Stimulated activated CD8-positive, alpha-beta memory T cell treated with anti-CD3 and anti-CD28 coated beads, Interleukin-4, amount 100 ng/mL, for 1 hour (primary cell): ENCODE data around the gene DDX52.
"Not testable (repeated sequence)": the region's sequence is repeated elsewhere in the genome, so short reads cannot be mapped to it uniquely, and the experiment has no call there.

Source experiments
- DNase-seq, 2 donors: peaks; one replicate each; pipeline ENCODE4 v3.0.0-alpha.2; 2020; ENCODE audit warnings: low read depth in 2 of 2, low spot score in 1 of 2

Gene DDX52, protein sequence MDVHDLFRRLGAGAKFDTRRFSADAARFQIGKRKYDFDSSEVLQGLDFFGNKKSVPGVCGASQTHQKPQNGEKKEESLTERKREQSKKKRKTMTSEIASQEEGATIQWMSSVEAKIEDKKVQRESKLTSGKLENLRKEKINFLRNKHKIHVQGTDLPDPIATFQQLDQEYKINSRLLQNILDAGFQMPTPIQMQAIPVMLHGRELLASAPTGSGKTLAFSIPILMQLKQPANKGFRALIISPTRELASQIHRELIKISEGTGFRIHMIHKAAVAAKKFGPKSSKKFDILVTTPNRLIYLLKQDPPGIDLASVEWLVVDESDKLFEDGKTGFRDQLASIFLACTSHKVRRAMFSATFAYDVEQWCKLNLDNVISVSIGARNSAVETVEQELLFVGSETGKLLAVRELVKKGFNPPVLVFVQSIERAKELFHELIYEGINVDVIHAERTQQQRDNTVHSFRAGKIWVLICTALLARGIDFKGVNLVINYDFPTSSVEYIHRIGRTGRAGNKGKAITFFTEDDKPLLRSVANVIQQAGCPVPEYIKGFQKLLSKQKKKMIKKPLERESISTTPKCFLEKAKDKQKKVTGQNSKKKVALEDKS

DNA sequence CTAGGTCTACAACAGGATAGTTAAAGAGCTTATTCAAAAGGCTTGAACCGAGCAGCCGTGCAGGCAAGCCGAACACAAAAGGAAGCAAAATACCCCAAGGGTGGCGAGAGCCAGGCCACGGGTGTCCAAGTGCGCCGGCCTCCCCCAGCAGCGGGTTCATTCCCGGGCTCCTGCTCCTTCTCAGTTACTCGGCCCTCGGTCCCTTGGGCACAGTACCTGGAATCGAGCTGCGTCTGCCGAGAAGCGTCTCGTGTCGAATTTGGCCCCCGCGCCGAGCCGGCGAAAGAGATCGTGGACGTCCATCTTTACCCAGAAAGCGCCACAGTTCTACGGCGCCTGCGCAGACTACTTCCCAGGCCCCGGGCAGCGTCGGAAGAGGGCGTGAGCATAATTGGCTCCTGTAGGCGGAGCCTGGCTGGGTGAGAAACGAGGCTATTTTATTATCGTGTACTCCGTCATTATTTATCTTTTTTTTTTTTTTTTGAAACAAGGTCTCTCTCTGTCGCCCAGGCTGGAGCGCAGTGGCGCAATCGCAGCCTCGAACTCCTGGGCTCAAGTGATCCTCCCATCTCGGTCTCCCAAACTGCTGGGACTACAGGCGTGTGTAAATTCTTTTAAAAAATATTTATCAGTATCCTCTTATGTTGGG lies at the start of gene DDX52:
Gene DDX52, minus strand, starts transcription at position 329 of the 649 bp plus-strand sequence. Its CDS starts 26 bp downstream, at position 303.
- peak; percentile 71 to 77 for DNase-seq

DNA sequence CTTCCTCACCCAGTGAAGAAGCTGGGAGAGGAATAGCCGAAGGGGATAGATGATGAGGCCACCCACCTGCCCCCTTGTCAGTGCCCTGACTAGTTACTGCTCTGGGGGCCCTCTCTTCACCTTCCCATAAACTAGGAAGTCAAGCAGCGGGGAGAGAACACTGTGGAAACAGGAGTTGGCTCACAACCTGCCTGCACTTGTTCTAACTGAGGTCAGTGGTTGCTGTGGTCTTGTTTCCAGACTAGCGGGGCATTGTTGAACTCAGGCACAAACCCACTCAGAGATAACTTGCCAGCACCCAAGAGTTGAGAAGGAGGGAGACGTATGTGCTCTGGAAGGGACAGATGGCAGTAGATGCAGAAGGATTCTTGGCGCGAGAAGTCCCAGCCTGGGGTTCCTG lies 48.6 kb upstream of the DDX52 start:
- no peak for DNase-seq

DNA sequence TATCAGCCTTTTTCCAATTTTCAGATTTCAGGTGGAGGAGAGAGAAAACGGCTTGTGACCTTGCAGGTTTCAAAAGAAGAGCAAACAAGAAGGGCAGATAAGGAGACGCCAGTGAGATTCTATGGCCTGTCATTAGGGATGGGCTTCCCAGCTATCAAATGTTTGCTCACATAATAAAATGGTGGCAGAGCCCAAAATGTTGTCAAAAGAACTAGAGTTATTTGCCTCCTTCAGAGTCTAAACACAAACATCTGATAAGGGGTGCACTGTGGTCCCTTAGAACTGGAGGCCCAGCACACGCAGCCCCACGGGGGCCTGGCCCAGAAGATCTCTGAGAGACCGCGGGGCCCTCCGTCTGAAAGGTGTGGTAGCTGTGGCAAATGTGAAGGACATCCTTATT lies 46.1 kb upstream of the DDX52 start:
- DNase-seq: no peak

DNA sequence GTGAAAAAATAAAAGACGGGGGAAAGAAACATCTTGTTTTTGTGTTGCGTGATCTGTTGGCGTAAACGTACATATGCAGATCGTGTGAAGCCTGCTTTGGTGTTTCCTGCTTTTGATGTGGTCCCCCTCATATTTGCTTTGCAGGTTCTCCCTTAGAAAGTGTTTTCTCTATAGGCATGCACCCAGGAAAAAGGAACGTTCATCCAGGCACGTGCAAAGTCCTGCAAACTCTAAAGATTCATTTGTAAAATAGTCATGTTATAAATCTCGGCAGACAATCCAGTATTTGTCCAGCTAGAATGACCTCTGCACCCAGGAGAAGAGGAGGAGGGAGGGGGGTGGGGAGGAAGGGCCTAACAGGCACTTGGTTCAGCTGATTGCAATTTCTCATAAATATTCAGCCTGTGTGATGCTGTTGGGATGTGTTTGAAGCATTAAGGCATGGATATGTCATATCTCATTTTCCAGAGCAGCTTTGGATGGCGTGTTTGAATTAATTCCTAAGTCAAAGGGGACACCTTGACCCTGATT lies 40.3 kb upstream of the DDX52 start:
- no peak for DNase-seq

DNA sequence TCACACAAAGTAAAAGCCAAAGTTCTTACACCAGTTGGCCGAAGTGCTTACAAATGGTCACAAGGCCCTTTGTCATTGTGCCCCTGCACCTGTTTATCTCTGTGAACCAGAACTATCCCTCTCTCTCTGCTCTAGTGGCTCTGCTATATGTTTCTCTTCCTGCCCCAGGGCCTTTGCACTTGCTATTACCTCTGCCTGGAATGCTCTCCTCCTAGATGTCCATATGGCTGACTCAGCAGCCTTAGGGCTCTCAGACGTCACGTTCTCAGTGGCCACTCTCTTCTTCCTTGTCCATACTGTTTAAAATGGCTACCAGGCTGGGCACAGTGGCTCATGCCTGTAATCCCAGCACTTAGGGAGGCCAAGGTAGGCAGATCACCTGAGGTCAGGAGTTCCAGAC lies 38.8 kb upstream of the DDX52 start:
- DNase-seq: no peak

DNA sequence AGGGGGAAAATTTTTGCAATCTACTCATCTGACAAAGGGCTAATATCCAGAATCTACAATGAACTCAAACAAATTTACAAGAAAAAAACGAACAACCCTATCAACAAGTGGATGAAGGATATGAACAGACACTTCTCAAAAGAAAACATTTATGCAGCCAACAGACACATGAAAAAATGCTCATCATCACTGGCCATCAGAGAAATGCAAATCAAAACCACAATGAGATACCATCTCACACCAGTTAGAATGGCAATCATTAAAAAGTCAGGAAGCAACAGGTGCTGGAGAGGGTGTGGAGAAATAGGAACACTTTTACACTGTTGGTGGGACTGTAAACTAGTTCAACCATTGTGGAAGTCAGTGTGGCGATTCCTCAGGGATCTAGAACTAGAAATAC lies 36.7 kb upstream of the DDX52 start:
- DNase-seq: not testable (repeated sequence)

DNA sequence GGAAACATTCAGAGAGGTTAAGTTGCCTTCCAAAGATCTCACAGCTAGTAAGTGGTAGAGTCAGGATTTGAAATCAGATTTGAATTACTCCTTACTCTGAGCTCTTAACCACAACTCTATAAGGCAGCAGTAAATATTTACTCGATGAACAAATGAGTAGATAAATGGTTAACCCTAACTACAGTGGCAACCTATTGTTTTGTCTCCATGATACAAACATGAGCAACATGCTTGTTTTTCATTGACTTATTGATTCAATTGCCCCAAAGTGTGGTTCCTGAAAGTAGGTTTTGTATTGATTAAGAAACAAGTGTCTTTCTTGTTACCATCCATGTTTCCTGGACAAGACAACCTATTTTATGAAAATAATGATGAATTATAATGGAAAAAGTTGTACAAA lies 34.8 kb upstream of the DDX52 start:
- no peak for DNase-seq

DNA sequence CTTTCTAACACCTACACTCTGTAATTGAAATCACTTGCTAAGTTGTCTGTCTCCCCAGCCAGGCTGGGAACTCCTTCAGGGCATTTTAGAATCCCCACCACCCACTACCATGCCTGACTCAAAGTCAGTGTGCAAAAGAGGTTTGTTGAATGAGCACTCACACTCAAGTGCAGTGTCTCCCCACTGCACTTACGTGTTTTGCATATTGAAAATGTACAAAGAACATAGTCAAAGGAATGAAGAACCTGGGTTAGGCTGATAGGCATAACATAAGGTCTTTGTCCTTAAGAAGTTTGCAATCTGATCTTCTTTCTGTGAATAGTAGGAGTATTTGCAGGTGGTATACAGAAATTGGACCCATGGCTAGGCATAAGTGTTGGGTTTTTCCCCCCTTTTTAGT lies 33.8 kb upstream of the DDX52 start:
- no peak for DNase-seq

DNA sequence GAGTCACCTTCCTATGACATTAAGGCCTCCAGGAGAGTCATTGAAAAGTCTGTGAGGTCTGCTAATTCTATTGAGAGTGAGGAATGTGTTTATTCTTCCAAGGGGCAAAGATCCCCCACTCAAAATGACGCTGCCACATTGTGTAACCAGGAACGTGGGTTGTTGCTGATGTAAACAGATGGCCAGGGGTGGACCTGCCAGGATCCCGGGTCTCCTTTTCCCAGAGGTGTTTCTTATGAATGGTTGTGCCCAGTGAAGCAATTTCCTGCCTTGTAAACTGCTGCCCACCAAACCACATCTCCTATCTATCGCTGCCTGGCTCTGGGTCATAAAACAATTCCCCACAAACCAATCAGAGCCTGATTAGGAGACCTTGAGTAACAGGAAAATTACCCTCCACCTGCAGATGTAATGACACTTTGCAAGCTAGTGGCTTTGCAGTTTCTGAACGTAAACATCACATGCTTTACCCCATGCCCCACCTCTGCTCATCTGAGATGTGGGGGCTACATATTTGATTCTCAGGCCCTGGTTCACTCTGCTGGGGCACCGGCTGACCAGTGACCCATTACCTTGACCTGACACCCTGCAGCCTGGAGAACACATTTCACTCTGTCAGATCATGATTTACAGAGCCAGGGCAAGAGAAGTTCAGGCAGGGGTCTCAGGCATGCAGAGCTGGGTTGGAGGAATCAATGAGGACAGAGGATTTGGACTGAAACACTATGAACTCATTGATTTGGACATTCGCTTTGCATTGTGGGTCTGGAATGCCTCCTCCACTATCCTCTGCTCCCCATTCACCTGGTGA lies 33.1 kb upstream of the DDX52 start:
- no peak for DNase-seq

DNA sequence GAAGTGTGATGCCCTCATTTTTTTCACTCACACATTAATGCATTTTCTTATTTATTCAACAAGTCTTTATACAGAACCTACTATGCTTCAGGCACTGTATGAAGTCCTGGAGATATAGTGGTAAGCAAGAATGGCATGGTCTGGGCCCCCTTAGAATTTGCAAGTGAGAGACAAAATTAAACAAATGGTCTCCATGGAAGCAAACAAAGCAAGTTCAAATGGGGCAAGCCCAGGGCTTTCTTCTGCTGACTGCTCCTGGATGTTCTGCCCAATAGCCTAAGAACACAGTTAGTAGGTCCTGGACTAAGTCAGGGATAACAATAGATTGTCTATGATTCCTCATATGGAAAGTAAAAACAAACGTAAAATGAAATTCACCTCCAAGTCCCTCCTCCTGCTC lies 31.3 kb upstream of the DDX52 start:
- DNase-seq: no peak

DNA sequence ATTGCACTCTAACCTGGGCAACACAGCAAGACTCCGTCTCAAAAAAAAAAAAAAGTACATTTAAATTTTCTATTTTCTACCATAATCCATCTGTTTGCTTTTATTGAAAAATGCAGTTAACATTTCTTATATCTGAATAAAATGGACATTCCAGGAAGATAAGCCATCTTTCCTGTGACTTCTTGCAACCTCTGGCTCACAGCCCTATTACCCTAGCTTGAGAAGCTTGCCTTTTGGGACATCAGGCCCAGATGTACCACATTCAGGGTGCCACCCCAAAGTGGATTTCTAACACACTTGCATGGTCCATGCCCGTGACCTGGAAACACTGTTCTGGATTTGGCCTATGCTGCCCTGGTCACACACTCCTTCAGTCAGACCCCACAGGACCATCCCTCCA lies 30.1 kb upstream of the DDX52 start:
- DNase-seq: no peak

DNA sequence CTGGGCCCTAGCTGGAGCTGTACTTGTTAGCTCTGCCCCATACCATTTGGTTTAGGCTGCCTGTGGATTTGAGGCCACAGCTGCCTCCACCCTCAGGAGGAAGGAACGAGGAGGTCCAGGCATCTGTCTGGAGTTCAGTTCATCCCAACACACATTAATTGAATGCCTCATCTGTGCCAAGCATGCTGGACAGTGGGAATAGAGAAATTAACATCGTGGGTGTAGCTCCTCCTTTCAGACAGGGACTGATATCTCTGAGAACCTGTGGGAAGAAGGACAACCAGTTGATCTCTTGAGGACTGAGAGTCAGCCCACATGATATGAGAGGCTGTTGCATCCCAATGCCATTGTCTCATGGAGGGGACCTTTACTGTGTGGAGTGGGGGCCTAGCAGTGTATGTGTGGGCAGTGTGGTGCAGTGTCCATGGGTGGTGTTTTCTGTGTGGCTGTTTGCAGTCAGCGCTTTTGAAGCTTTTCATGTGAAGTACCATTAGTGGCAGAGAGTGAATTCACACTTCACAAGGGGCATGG lies 29.4 kb upstream of the DDX52 start:
- no peak for DNase-seq

DNA sequence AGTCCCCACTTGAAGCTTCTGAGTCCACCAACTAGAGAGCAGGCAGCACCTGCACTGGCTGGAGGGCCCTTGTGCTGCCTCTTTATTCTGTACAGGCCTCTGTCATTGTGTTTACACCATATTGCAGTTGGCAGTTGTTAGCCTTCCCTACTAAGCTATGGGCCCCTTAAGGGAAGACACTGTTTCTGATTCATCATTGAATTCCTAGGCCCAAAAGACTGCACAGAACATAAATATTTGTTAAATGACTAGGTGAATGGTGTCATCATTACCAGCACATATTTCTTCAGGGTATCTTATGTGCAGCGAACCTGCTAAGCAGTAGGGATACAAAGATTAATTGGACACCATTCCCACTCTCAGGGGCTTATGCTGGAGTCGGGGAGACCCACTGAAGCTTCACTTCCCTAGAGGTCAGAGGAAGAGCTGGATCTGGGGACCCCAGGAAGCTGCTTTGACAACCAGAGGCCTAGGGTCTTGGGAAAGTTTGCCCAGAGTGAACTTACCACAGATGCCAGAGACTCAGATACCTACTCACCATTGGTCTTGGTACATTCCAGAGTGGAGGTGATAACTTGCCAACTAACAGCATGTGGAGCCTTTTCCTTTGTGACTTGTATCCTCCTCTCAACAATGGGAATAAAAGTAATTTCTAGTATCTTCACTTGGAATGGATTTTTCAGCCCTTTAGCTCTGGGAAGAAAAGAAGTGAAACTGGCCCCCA lies 28.7 kb upstream of the DDX52 start:
- DNase-seq: no peak

DNA sequence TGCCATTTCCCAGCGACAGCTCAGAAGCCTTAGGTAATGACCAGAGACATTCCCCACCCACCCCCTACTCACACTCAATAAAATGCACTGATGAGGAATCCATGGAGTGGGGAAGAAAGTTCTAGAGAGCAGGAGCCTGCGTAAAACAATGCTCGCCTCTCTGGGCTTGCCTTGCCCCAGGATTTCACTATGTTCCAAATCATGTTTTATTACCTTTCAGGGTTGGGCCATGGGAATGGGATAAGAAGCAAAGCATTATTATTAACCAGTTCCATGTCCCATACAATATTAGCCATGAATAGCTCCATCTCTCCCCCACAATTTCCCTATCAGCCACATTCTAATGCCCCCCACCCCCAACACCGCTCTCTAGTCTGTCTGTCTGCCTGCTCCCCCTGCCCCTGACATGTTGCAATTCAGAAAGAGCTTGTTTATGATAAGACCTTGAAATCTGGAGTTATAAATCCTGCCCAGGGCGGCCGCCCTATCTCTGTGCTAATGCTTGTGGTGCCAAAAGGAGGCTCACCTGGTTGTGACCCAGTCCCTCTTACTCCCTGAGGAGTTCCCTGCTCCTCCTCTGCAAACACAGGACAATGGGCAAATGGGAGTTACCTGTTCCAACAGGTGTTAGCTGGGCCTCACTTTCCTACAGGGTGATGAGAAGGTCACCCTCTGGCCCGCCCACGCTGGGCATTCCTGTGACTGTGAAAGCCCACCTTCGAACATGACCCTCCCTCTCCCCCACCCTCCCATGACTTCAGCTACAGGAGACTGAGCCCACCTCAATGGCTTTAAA lies 28.0 kb upstream of the DDX52 start:
- no peak for DNase-seq

DNA sequence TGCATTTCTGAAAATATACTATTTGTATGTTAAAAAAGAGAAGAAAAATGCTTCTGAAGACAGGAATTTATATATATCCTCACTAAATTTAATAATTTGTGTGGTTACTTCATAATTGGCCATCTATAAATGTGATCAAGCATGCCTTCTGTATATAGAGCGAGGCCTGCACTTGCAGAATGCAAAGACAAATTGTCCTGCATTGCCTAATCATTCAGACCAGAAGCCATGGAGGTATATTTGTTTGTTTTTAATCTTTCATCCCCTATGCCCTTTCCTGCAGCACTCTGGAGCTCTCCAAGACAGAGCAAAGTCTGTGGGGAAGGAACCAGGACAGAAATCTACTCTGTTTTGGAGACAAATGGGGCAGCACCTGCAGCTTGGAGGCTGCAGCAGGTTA lies 23.8 kb upstream of the DDX52 start:
- no peak for DNase-seq

DNA sequence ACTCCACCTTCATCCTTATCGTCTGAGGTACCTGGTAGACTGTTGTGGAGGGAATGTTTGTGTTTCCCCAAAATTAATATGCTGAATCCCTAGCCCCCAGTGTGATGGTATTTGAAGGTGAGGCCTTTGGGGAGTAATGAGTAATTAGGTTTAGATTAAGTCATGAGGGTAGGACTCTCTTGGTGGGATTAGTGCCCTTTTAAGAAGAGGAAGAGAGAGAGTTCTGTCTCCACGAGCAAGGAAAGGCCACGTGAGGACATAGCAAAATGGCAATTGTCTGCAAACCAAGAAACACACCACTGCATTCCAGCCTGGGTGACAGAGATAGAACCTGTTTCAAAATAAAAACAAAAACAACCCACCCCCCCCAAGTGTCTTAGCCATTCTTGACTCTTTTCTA lies 21.0 kb upstream of the DDX52 start:
- DNase-seq: no peak

DNA sequence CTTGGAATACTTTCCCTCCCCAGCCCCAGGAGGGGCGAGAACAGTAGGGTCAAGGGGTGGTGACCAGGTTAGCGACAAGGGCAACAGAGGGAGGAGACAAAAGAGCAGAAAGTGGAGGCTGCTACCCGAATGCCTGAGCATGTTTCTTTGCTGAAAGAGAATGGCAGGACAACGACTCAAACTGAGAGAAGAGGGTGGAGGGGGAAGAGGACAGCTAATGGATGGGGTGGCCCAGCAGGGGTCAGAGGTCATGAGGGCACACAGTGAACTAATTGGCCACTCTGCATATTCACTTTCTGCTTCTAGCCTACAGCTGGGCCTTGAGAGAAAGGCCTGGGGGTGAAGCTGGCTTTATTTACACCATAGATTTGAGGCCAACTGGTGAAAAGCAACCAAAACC lies 19.1 kb upstream of the DDX52 start:
- DNase-seq: no peak

DNA sequence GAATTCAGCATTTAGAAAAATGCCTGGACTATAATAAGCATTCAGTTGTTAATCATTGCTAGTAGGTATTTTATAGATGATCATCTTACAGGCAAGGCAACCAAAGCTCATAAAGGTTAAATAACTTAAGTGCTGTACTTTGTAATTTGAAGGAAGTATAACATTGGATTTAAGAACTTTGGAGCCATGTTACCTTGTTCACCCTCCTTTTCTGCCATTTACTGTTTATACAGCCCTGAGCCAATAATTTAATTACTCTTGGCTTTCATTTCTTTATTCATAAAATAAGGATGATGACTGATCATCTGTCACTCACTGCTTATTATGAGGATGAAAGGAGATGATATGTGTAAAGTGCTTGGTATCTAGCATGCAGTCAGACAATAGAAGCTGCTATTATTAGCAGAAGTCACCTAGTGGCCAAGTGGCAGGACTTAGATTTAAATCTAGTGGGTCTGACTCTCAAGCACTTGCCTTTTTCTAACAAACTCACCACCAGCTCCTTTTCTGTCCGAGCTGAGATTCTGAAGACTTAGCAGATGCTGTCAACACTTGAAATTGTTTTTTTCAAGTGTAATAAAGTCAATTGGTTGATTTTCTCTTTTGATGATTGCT lies 18.3 kb upstream of the DDX52 start:
- no peak for DNase-seq

DNA sequence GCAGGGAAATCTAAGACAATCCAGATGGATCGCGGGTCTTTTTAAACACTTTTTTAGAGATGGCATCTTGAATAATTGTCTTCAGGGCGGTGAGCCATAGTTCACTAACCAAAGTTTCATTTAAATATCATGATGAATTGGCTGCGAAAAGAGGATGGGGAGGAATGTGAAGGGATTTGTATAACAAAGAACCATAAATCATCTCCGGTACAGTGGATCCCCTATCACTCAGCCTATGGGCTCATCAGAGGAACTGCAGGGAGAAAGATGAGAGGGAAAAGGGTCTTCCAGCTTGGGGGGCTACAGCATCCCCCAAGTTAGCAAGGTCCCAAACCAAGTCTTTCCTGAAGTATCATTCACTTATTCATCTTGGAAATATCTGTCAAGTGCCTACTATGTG lies 16.7 kb upstream of the DDX52 start:
- no peak for DNase-seq
